IMR-90 (cell line): ENCODE results near the gene GSS. TPM values are rescaled to one million over a fixed set of nuclear protein-coding genes. Genes with fewer than 3 reads are reported as not detected.

ENCODE experiments used
- ATAC-seq: fragments of 200-7000 bp; cut with Tn5 transposase; 2 replicates; pipeline ENCODE4 v1.9.1; 2020; ENCODE audit warnings: low read depth, mild to moderate bottlenecking, moderate library complexity
- BruUV-seq: library from RNA; stranded (reverse); fragments of 400-500 nt; replicated peaks from 2 replicates; lab custom pipeline; 2021; lab: Mats Ljungman, UMichigan
- CTCF ChIA-PET: fragments of 300-600 bp; formaldehyde crosslinking; extraction: SDS; loops from one replicate; lab custom pipeline; 2021; ENCODE audit warnings: antibody characterized with exemption; lab: Yijun Ruan, JAX
- POLR2A ChIA-PET: fragments of 300-600 bp; sonication (Branson Sonifier 250); formaldehyde crosslinking; loops from one replicate; lab custom pipeline; 2022; ENCODE audit warnings: antibody characterized with exemption; ENCODE audit not compliant: unreplicated experiment; lab: Charles Lee
- DNase-seq: peaks from one replicate; pipeline ENCODE4 v3.0.0; 2013
- H2AFZ ChIP-seq: replicated peaks from 2 replicates; pipeline ENCODE3; 2013; ENCODE audit warnings: low read length, mild to moderate bottlenecking; ENCODE audit not compliant: poor library complexity
- H2AK5ac ChIP-seq: 2 replicates; pipeline ENCODE4 v1.6.1; 2013; ENCODE audit warnings: low read depth, low read length, inconsistent platforms
- H2AK9ac ChIP-seq: replicated peaks from 2 replicates; pipeline ENCODE3; 2013; ENCODE audit warnings: mild to moderate bottlenecking, low read depth, low read length, moderate library complexity; ENCODE audit not compliant: poor library complexity
- H2BK120ac ChIP-seq: 2 replicates; pipeline ENCODE4 v1.6.1; 2013; ENCODE audit warnings: low read depth, low read length, inconsistent platforms
- H2BK15ac ChIP-seq: 3 replicates; pipeline ENCODE4 v1.6.1; 2013; ENCODE audit warnings: low read depth, low read length, inconsistent platforms
- H2BK20ac ChIP-seq: 2 replicates; pipeline ENCODE4 v1.6.1; 2013; ENCODE audit warnings: low read depth, mild to moderate bottlenecking, inconsistent platforms, low read length, moderate library complexity
- H2BK5ac ChIP-seq: 2 replicates; pipeline ENCODE4 v1.6.1; 2013; ENCODE audit warnings: mild to moderate bottlenecking, low read depth, low read length, inconsistent platforms; ENCODE audit not compliant: poor library complexity, severe bottlenecking
- H3K14ac ChIP-seq: replicated peaks from 2 replicates; pipeline ENCODE4 v1.6.1; 2013; ENCODE audit warnings: low read depth, low read length, inconsistent platforms
- H3K18ac ChIP-seq: 2 replicates; pipeline ENCODE4 v1.6.1; 2013; ENCODE audit warnings: low read depth, low read length, control low read depth
- H3K23ac ChIP-seq: 2 replicates; pipeline ENCODE4 v1.6.1; 2013; ENCODE audit warnings: low read depth, low read length, inconsistent platforms
- H3K27ac ChIP-seq: 2 replicates; pipeline ENCODE4 v1.5.1; 2013; ENCODE audit warnings: mild to moderate bottlenecking, control low read depth, low read length; ENCODE audit not compliant: insufficient read depth
- H3K27me3 ChIP-seq: 2 replicates; pipeline ENCODE4 v1.6.1; 2013; ENCODE audit warnings: low read length; ENCODE audit not compliant: control insufficient read depth, insufficient read depth
- H3K36me3 ChIP-seq: 2 replicates; pipeline ENCODE4 v1.6.1; 2013; ENCODE audit warnings: low read length, mixed read lengths; ENCODE audit not compliant: control insufficient read depth, insufficient read depth
- H3K4ac ChIP-seq: 2 replicates; pipeline ENCODE4 v1.6.1; 2013; ENCODE audit warnings: low read depth, low read length, inconsistent platforms
- H3K4me1 ChIP-seq: 2 replicates; pipeline ENCODE4 v1.6.1; 2013; ENCODE audit warnings: low read length, mixed read lengths; ENCODE audit not compliant: control insufficient read depth, insufficient read depth
- H3K4me2 ChIP-seq: 2 replicates; pipeline ENCODE4 v1.6.1; 2013; ENCODE audit warnings: low read depth, mild to moderate bottlenecking, control low read depth, low read length, moderate library complexity
- H3K4me3 ChIP-seq: 2 replicates; pipeline ENCODE4 v1.5.1; 2013; ENCODE audit warnings: low read depth, mild to moderate bottlenecking, control low read depth, low read length, moderate library complexity; ENCODE audit not compliant: insufficient read depth
- H3K56ac ChIP-seq: 2 replicates; pipeline ENCODE4 v1.6.1; 2013; ENCODE audit warnings: low read length, inconsistent platforms; ENCODE audit not compliant: insufficient read depth; ENCODE audit errors: extremely low read depth
- H3K79me1 ChIP-seq, 2 experiments: 2 replicates each; pipeline ENCODE4 v1.6.1; 2013; ENCODE audit warnings: low read length in 2 of 2, inconsistent platforms in 1 of 2, low read depth in 1 of 2
- H3K9ac ChIP-seq: 2 replicates; pipeline ENCODE4 v1.6.1; 2013; ENCODE audit warnings: low read depth, low read length, control low read depth
- H3K9me1 ChIP-seq: 2 replicates; pipeline ENCODE4 v1.6.1; 2013; ENCODE audit warnings: low read length, inconsistent platforms; ENCODE audit not compliant: insufficient read depth
- H3K9me3 ChIP-seq: 2 replicates; pipeline ENCODE4 v1.6.1; 2013; ENCODE audit warnings: low read length; ENCODE audit not compliant: control insufficient read depth, insufficient read depth
- H4K20me1 ChIP-seq: 2 replicates; pipeline ENCODE4 v1.6.1; 2013; ENCODE audit warnings: low read length, inconsistent platforms; ENCODE audit not compliant: insufficient read depth
- H4K5ac ChIP-seq: 2 replicates; pipeline ENCODE4 v1.6.1; 2013; ENCODE audit warnings: mild to moderate bottlenecking, low read depth, low read length, control low read depth
- H4K8ac ChIP-seq, 2 experiments: 2 replicates each; pipeline ENCODE4 v1.6.1; 2013; ENCODE audit warnings: low read depth in 2 of 2, low read length in 2 of 2, control low read depth in 1 of 2, inconsistent platforms in 1 of 2
- H4K91ac ChIP-seq: 2 replicates; pipeline ENCODE4 v1.6.1; 2013; ENCODE audit warnings: low read depth, low read length, inconsistent platforms; ENCODE audit not compliant: insufficient read depth
- BHLHE40 ChIP-seq: fragments of 150-350 bp; IDR thresholded peaks from 2 replicates; pipeline ENCODE4 v1.6.1; 2016; ENCODE audit warnings: mild to moderate bottlenecking, low read depth, low read length
- CEBPB ChIP-seq: IDR thresholded peaks from 2 replicates; pipeline ENCODE4 v1.6.1; 2012; ENCODE audit warnings: low read depth, low read length, improper control_type of control experiment
- CHD1 ChIP-seq: IDR thresholded peaks from 2 replicates; pipeline ENCODE4 v1.6.1; 2012; ENCODE audit warnings: low read depth, low read length, improper control_type of control experiment
- CTCF ChIP-seq: conservative IDR thresholded peaks from 2 replicates; pipeline ENCODE4 v1.5.1; 2012; ENCODE audit warnings: mild to moderate bottlenecking, low read depth, low read length, improper control_type of control experiment
- FOS ChIP-seq: fragments of 150-350 bp; IDR thresholded peaks from 2 replicates; pipeline ENCODE4 v1.6.1; 2016; ENCODE audit warnings: low read depth, low read length
- MAFK ChIP-seq: IDR thresholded peaks from 2 replicates; pipeline ENCODE4 v1.6.1; 2012; ENCODE audit warnings: low read depth, low read length, improper control_type of control experiment
- MAZ ChIP-seq: IDR thresholded peaks from 2 replicates; pipeline ENCODE4 v1.6.1; 2012; ENCODE audit warnings: low read depth, mild to moderate bottlenecking, low read length, improper control_type of control experiment, moderate library complexity, borderline replicate concordance
- MXI1 ChIP-seq: IDR thresholded peaks from 2 replicates; pipeline ENCODE4 v1.6.1; 2012; ENCODE audit warnings: low read depth, mild to moderate bottlenecking, low read length, moderate library complexity, borderline replicate concordance
- NFE2L2 ChIP-seq: fragments of 150-350 bp; IDR thresholded peaks from 2 replicates; pipeline ENCODE4 v1.6.1; 2016; ENCODE audit warnings: low read depth, mild to moderate bottlenecking, low read length
- POLR2A ChIP-seq: IDR thresholded peaks from 2 replicates; pipeline ENCODE4 v1.6.1; 2012; ENCODE audit warnings: mild to moderate bottlenecking, low read depth, low read length
- RAD21 ChIP-seq: IDR thresholded peaks from 2 replicates; pipeline ENCODE4 v1.6.1; 2012; ENCODE audit warnings: low read length, improper control_type of control experiment
- RCOR1 ChIP-seq: IDR thresholded peaks from 2 replicates; pipeline ENCODE4 v1.6.1; 2012; ENCODE audit warnings: mild to moderate bottlenecking, low read length, improper control_type of control experiment; ENCODE audit not compliant: insufficient replicate concordance
- RFX5 ChIP-seq: IDR thresholded peaks from 2 replicates; pipeline ENCODE4 v1.8.0; 2012; ENCODE audit warnings: low read depth, mild to moderate bottlenecking, low read length, moderate library complexity
- SMC3 ChIP-seq: fragments of 150-350 bp; IDR thresholded peaks from 2 replicates; pipeline ENCODE4 v1.6.1; 2016; ENCODE audit warnings: low read depth, mild to moderate bottlenecking, antibody characterized with exemption, low read length, moderate library complexity
- USF2 ChIP-seq: fragments of 150-350 bp; IDR thresholded peaks from 2 replicates; pipeline ENCODE4 v1.6.1; 2017; ENCODE audit warnings: mild to moderate bottlenecking, antibody characterized with exemption, low read length, low read depth
- WGBS, 2 experiments: methylation state at CpG; one replicate each; pipeline versions ENCODE4 v1.1.5 to v1.1.7; 2013; ENCODE audit warnings: missing lambda C conversion rate in 2 of 2; ENCODE audit not compliant: insufficient read length in 1 of 2; ENCODE audit errors: extremely low coverage in 2 of 2; 5-methylcytosine and 5-hydroxymethylcytosine counted together
- dilution Hi-C: fragments of 300-500 bp; cut with HindIII; formaldehyde crosslinking; loops from one replicate; pipeline ENCODE4 v1.14.3; 2018; ENCODE audit warnings: low sequenced_read_pairs; ENCODE audit not compliant: unreplicated experiment
- in situ Hi-C: fragments of 300-500 bp; cut with MboI; formaldehyde crosslinking; loops from 3 replicates; pipeline ENCODE4 v1.14.3; 2019; ENCODE audit warnings: low sequenced_read_pairs, inconsistent platforms, mixed read lengths
- intact Hi-C: fragments of 100-400 bp; cut with micrococcal nuclease; formaldehyde crosslinking; loops from 2 replicates; pipeline ENCODE4 v1.10.0; 2022
- polyA plus RNA-seq, 3 experiments: library from polyadenylated mRNA; depleted of rRNA; stranded (reverse); fragments of >200 nt; gene quantifications; 2 replicates each; pipeline ENCODE4 v1.2.3, GENCODE V29; 2012; ENCODE audit warnings: low replicate concordance in 1 of 3
- total RNA-seq: library from RNA; depleted of rRNA; stranded (reverse); fragments of >200 nt; gene quantifications from 2 replicates; pipeline ENCODE4 v1.2.3, GENCODE V29; 2012
- TF ChIP-seq, protein P1 (sequence below): fragments of 150-350 bp; IDR thresholded peaks from 2 replicates; pipeline ENCODE4 v1.6.1; 2016; ENCODE audit warnings: low read depth, mild to moderate bottlenecking, low read length, moderate library complexity, borderline replicate concordance

Gene GSS
- total and polyA plus RNA-seq, 2 of the 4 experiments (the other 2 are of a cell fraction): 73.7 to 90.0 TPM

DNA sequence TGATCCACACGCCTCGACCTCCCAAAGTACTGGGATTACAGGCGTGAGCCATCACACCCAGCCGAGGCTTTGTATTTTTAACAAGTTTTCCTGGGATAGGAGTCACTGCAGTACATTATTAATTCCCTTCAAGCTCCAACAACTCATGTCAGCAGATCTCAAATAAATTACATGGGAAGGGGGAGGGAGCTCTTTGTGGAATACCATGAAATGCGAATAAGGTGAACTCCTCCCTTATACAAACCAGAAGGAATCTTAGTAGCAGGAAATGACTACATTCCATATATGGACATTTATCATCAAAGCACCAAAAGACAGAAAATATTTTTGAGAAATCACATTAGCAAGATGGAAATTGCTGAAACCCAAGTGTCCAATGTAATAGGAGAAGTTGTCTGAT lies 2.9 kb downstream of the GSS start:
- no peak overlapping the region for H3K27ac ChIP-seq
- no peaks in the 10 kb centered on the region for H4K20me1 ChIP-seq

More for the DNA sequence above, 2.9 kb downstream of the GSS start:
- Histone ChIP-seq H3K18ac (no peak overlapping the region), H3K27me3 (no peaks in the 10 kb centered on the region), H2BK5ac (no peak overlapping the region), H3K36me3 (peaks cover 3% of the 10 kb centered on the region), H3K9me1 (peaks cover 9% of the 10 kb centered on the region), H2BK120ac (peak overlapping the region; percentile 43; the same call in 1 of the 2 replicates), H3K4me2 (no peak overlapping the region), H2AK5ac (peak overlapping the region; percentile 23; the same call in 1 of the 2 replicates), H3K4me3 (no peak overlapping the region), H3K9me3 (no peaks in the 10 kb centered on the region), H2BK20ac (peak overlapping the region; percentile 31; the same call in 1 of the 2 replicates), H4K91ac (peak overlapping the region; percentile 6; the same call in 1 of the 2 replicates), H3K14ac (peak overlapping the region; percentile 68), H2AK9ac (peak overlapping the region; percentile 1), H3K23ac (peak overlapping the region; percentile 59; the same call in 1 of the 2 replicates), H3K79me1 (peaks cover 13 to 36% of the 10 kb centered on the region in 2 experiments; a peak in 3 of 4 replicates), H4K5ac (no peak overlapping the region), H3K4me1 (peaks cover 5% of the 10 kb centered on the region), H2AFZ (no peak overlapping the region), H4K8ac (peak overlapping the region in 1 of 2 experiments; percentile 61; a peak in 1 of 4 replicates), H3K9ac (no peak overlapping the region), H2BK15ac (no peak overlapping the region), H3K4ac (peak overlapping the region; percentile 74; the same call in 1 of the 2 replicates), H3K56ac (no peak overlapping the region; the same call in 1 of the 2 replicates)
- WGBS, 2 experiments: 93% methylated on average over 2 of the region's 5 CpGs; no CpG with 5 or more reads in 1 of the 2 experiments
- no TSS peak for BruUV-seq
- CTCF ChIA-PET: no interaction called here
- ATAC-seq (no peak), DNase-seq (peak; percentile 19)
- in situ Hi-C loops: no loop called here
- intact Hi-C loops: no loop called here
- POLR2A ChIA-PET: no interaction called here
- TF ChIP-seq FOS (no peak), NFE2L2 (no peak), SMC3 (no peak), CHD1 (no peak), MAZ (no peak), RCOR1 (no peak), RAD21 (no peak), USF2 (no peak), CTCF (no peak), RFX5 (no peak), BHLHE40 (no peak), MXI1 (no peak), CEBPB (no peak), MAFK (no peak), POLR2A (no peak)
- TF ChIP-seq, protein P1, sequence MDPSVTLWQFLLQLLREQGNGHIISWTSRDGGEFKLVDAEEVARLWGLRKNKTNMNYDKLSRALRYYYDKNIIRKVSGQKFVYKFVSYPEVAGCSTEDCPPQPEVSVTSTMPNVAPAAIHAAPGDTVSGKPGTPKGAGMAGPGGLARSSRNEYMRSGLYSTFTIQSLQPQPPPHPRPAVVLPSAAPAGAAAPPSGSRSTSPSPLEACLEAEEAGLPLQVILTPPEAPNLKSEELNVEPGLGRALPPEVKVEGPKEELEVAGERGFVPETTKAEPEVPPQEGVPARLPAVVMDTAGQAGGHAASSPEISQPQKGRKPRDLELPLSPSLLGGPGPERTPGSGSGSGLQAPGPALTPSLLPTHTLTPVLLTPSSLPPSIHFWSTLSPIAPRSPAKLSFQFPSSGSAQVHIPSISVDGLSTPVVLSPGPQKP: no peak
- dilution Hi-C loops: no loop called here
